Right lobe of liver (tissue), 6 donors: ENCODE measurements around the gene RABL3. TPM values are rescaled to one million over a fixed set of nuclear protein-coding genes. Genes with fewer than 3 reads are reported as not detected.

Experiments used
- ATAC-seq, 4 donors: fragments of 200-7000 bp; cut with Tn5 transposase; one replicate each; pipeline ENCODE4 v1.9.1; 2020; ENCODE audit warnings: mild to moderate bottlenecking in 4 of 4, moderate library complexity in 4 of 4
- DNase-seq, 3 donors: peaks; one replicate each; pipeline ENCODE4 v3.0.0-alpha.2; 2020
- H3K27ac ChIP-seq, 3 donors: fragments of 200-600 bp; one replicate each; pipeline ENCODE4 v1.8.0; 2022
- H3K27me3 ChIP-seq, 2 donors: fragments of 200-600 bp; one replicate each; pipeline ENCODE4 v1.8.0; 2022
- H3K36me3 ChIP-seq, 4 donors: fragments of 200-600 bp; sonication (generic) in 1 of 4; one replicate each; pipeline versions ENCODE4 v1.5.1 to v1.8.0; 2017 to 2022; ENCODE audit warnings: control low read depth in 1 of 4
- H3K4me1 ChIP-seq, 4 donors: fragments of 200-600 bp; sonication (generic) in 1 of 4; one replicate each; pipeline versions ENCODE4 v1.5.1 to v1.8.0; 2017 to 2022; ENCODE audit warnings: control low read depth in 1 of 4
- H3K4me3 ChIP-seq, 3 donors: fragments of 200-600 bp; one replicate each; pipeline ENCODE4 v1.8.0; 2022
- H3K9me3 ChIP-seq, 4 donors: fragments of 200-600 bp; sonication (generic) in 1 of 4; one replicate each; pipeline versions ENCODE4 v1.5.1 to v1.8.0; 2017 to 2022; ENCODE audit warnings: control low read depth in 1 of 4
- POLR2A ChIP-seq: fragments of 450-650 bp; IDR thresholded peaks from one replicate; pipeline ENCODE4 v1.6.1; 2017; ENCODE audit warnings: antibody characterized with exemption, mild to moderate bottlenecking
- WGBS: methylation state at CpG from one replicate; pipeline ENCODE4 v1.1.6; 2018; ENCODE audit warnings: low coverage, low lambda C conversion rate; ENCODE audit not compliant: insufficient coverage; ENCODE audit errors: missing lambda C conversion rate; 5-methylcytosine and 5-hydroxymethylcytosine counted together
- intact Hi-C, 2 donors: fragments of 100-400 bp; cut with DNase I; formaldehyde crosslinking; loops; one replicate each; pipeline versions ENCODE4 v1.11.2 to v1.14.1; 2022
- total RNA-seq, 6 experiments: library from RNA; depleted of rRNA in 2 of 6; stranded (reverse); fragments of >200 nt in 2 of 6; fragmentation: NEBNext Ultra II Directional in 3 of 6; extraction: Animal tissue kit (Norgen Biotek cat#: 25700) in 3 of 6; gene quantifications; one replicate each; pipeline versions ENCODE4 v1.1.0 to v1.2.4, GENCODE V29; 2016 to 2023
- TF ChIP-seq, protein P1 (sequence below), 4 donors: fragments of 200-600 bp in 3 of 4; fragments of 450-650 bp in 1 of 4; IDR thresholded peaks; one replicate each; pipeline versions ENCODE4 v1.5.1 to v1.8.0; 2016 to 2022; ENCODE audit warnings: antibody characterized with exemption in 4 of 4, mild to moderate bottlenecking in 2 of 4
- donor health status: DM: no; HTN: yes; CAD: no.
- donor health status: DM: no; HTN: no; CAD: no.
- donor health status: DM: no; HTN: no; CAD: no.
- donor health status: DM: no; HTN: yes; CAD: no.
- donor health status: DM: no; HTN: yes; CAD: no.

RABL3 gene
- total RNA-seq, 6 experiments from 2014 or later, result 12.0 to 18.4 (median 13.2) TPM

DNA sequence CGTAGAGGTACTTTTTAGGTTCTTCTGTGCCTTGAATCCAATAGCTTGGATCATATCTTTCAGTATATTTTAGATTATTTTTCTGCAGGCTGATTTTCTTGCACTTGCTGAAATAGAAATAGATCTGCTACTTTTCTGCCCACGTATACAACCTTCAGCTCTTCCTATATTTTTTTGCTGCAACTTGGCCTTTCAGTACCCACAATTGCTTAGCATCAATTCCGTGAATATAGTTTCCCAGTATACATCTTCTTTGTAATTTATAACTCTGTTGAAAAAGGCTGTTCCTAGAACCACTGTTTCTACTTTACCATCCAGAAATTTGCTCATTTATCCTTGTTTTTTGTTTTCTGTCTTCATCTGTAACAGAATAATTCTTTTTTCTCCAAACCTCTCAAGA, 36.5 kb upstream of the RABL3 start:
- WGBS, result 86% methylated on average over 3 of the region's 3 CpGs
- TF ChIP-seq, protein P1, sequence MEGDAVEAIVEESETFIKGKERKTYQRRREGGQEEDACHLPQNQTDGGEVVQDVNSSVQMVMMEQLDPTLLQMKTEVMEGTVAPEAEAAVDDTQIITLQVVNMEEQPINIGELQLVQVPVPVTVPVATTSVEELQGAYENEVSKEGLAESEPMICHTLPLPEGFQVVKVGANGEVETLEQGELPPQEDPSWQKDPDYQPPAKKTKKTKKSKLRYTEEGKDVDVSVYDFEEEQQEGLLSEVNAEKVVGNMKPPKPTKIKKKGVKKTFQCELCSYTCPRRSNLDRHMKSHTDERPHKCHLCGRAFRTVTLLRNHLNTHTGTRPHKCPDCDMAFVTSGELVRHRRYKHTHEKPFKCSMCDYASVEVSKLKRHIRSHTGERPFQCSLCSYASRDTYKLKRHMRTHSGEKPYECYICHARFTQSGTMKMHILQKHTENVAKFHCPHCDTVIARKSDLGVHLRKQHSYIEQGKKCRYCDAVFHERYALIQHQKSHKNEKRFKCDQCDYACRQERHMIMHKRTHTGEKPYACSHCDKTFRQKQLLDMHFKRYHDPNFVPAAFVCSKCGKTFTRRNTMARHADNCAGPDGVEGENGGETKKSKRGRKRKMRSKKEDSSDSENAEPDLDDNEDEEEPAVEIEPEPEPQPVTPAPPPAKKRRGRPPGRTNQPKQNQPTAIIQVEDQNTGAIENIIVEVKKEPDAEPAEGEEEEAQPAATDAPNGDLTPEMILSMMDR (IDR thresholded peaks at IDR 0.05), result no peak
- no peak for TF ChIP-seq POLR2A
- H3K36me3 ChIP-seq, result peaks cover 0 to 8% (median 3%) of the 10 kb centered on the region in 4 donors

DNA sequence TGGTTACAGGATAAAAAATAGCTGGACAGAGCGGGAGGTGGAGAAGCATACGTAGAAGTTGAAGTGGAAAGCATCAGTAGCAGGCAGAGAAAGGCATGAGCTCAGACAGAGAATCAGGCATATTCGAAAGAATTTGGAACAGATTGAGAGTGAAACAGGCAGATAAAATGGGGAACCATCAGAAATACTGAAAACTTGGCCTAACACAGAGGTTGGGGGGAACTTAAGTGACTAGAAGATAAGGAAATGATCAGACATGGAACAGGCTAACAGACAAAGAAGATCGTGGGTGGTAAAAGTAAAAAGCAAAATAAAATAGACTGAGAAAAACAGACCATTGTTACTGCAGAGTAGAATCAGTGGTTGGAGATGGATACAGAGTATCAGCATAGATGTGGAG, 33.1 kb upstream of the RABL3 start:
- Histone ChIP-seq H3K4me1 (no peaks in the 10 kb centered on the region), H3K27ac (no peak overlapping the region), H3K27me3 (no peaks in the 10 kb centered on the region), H3K36me3 (no peaks in the 10 kb centered on the region), H3K4me3 (no peak overlapping the region), H3K9me3 (no peaks in the 10 kb centered on the region)
- intact Hi-C loops, result no loop called here
- no peak for ATAC-seq
- TF ChIP-seq, protein P1 (IDR thresholded peaks at IDR 0.05), result no peak
- TF ChIP-seq POLR2A, result no peak
- DNase-seq, result no peak
- whole genome bisulfite sequencing, result 85% methylated on average over 4 of the region's 4 CpGs

More for the DNA sequence above, 36.5 kb upstream of the RABL3 start:
- no peak overlapping the region for H3K4me3 ChIP-seq
- no peaks in the 10 kb centered on the region for H3K27me3 ChIP-seq
- ATAC-seq (no peak), DNase-seq (no peak)
- intact Hi-C loops, result no loop called here
- H3K4me1 ChIP-seq, result no peaks in the 10 kb centered on the region
- no peaks in the 10 kb centered on the region for H3K9me3 ChIP-seq
- no peak overlapping the region for H3K27ac ChIP-seq

DNA sequence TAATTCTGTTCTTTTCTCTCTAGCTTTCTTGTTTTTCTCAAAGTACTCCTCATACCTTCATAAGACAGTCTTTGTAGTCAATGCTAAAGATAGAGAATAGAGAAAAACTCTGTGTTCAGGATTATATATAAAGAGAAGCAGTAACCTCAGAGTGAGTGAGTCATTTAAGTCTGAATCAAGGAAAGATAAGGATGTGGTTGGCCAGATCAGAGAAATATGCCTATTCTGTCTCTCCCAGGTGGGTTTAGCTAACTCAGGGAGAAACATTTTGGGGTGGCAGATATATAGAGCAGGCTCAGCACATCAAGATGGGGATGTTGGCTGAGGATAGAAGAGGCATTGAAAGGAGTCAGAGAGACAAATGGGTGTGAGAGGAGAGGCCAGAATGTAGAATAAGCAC, 31.6 kb upstream of the RABL3 start:
- no peak overlapping the region for H3K4me3 ChIP-seq
- intact Hi-C loops, result no loop called here
- no peak for ATAC-seq
- no peaks in the 10 kb centered on the region for H3K27me3 ChIP-seq
- H3K36me3 ChIP-seq, result no peaks in the 10 kb centered on the region
- TF ChIP-seq POLR2A, result no peak
- TF ChIP-seq, protein P1 (IDR thresholded peaks at IDR 0.05), result no peak
- DNase-seq, result no peak
- no peaks in the 10 kb centered on the region for H3K4me1 ChIP-seq
- no peaks in the 10 kb centered on the region for H3K9me3 ChIP-seq
- no peak overlapping the region for H3K27ac ChIP-seq

DNA sequence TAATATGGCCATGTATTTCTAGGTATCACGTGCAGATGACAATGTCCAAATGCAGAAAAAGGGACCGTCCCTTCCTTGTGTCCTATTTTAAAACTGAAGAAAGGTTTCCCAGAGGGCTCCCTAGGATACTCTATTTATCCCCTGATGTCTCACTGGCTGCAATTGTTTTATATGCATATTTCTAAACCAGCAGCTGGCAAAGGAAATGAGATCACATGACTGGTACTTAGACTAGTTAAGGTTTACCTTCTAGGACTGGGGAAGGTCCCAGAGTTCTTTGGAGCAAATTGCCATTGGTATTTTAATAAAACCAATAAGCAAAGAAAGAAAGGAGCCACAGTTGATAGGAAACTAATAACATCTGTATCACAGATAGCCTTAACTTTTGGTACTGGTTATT, 29.8 kb upstream of the RABL3 start:
- Histone ChIP-seq H3K27ac (no peak overlapping the region), H3K9me3 (no peaks in the 10 kb centered on the region), H3K4me1 (no peaks in the 10 kb centered on the region), H3K27me3 (no peaks in the 10 kb centered on the region), H3K36me3 (no peaks in the 10 kb centered on the region), H3K4me3 (no peak overlapping the region)
- no peak for ATAC-seq
- TF ChIP-seq, protein P1 (IDR thresholded peaks at IDR 0.05), result no peak
- TF ChIP-seq POLR2A, result no peak
- intact Hi-C loops, result no loop called here
- no peak for DNase-seq
- 100% methylated on average over 2 of the region's 2 CpGs for WGBS

DNA sequence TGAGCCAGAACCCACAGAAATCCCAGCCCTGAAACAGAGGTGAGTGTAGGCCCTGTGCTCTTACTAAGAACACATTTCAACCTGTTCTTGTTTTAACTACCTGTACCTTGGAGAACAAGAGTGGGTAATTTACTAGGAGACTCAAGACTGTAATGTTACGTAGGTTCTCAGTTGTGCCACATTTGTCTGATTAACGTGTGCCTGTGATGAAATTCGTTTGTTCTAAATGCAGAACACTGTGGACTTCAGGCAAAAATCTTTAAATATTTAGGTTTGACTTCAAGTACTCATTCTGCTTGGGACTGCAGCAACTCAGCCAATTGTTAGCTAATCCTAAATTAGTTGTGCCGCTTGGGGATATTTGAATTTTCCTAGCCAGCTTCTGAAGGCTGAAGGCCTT, 28.6 kb upstream of the RABL3 start:
- Histone ChIP-seq H3K4me3 (no peak overlapping the region), H3K4me1 (peaks cover 0 to 11% (median 5%) of the 10 kb centered on the region in 4 donors), H3K27ac (no peak overlapping the region), H3K9me3 (no peaks in the 10 kb centered on the region), H3K27me3 (no peaks in the 10 kb centered on the region), H3K36me3 (no peaks in the 10 kb centered on the region)
- WGBS, result 63% methylated on average over 4 of the region's 4 CpGs
- no peak for DNase-seq
- ATAC-seq, result no peak
- TF ChIP-seq, protein P1 (IDR thresholded peaks at IDR 0.05), result no peak
- no peak for TF ChIP-seq POLR2A
- intact Hi-C loops, result no loop called here
